Thymus (tissue), 11 donors: ENCODE results near the gene SLC5A9. TPM values are rescaled to one million over a fixed set of nuclear protein-coding genes. Genes with fewer than 3 reads are reported as not detected.

Experiments used
- DNase-seq, 9 donors: peaks; one replicate each; pipeline ENCODE4 v3.0.0-alpha.2; 2013; ENCODE audit warnings: low spot score in 9 of 9, low read depth in 6 of 9, missing footprints in 1 of 9
- H3K27ac ChIP-seq, 2 donors: one replicate each; pipeline ENCODE4 v1.5.1; 2013; ENCODE audit warnings: control low read depth in 1 of 2, low read depth in 1 of 2, low read length in 1 of 2, mild to moderate bottlenecking in 1 of 2, moderate library complexity in 1 of 2
- H3K27me3 ChIP-seq, 2 donors: one replicate each; pipeline ENCODE4 v1.5.1; 2013; ENCODE audit warnings: low read length in 1 of 2; ENCODE audit not compliant: control insufficient read depth in 2 of 2, insufficient read depth in 1 of 2
- H3K36me3 ChIP-seq, 2 donors: one replicate each; pipeline ENCODE4 v1.5.1; 2013; ENCODE audit warnings: low read length in 1 of 2, mild to moderate bottlenecking in 1 of 2, moderate library complexity in 1 of 2; ENCODE audit not compliant: control insufficient read depth in 2 of 2, insufficient read depth in 2 of 2
- H3K4me1 ChIP-seq, 2 donors: one replicate each; pipeline ENCODE4 v1.5.1; 2013; ENCODE audit warnings: low read length in 2 of 2; ENCODE audit not compliant: control insufficient read depth in 2 of 2, insufficient read depth in 2 of 2
- H3K4me3 ChIP-seq, 2 donors: one replicate each; pipeline ENCODE4 v1.5.1; 2013; ENCODE audit warnings: low read length in 2 of 2, control low read depth in 1 of 2, mild to moderate bottlenecking in 1 of 2
- H3K9me3 ChIP-seq, 2 donors: one replicate each; pipeline ENCODE4 v1.5.1; 2013; ENCODE audit warnings: low read length in 1 of 2, mild to moderate bottlenecking in 1 of 2; ENCODE audit not compliant: control insufficient read depth in 2 of 2, insufficient read depth in 1 of 2
- WGBS: extraction: QIAGEN DNeasy Blood & Tissue Kit; methylation state at CpG from one replicate; pipeline ENCODE4 v1.1.7; 2013; 5-methylcytosine and 5-hydroxymethylcytosine counted together
- polyA plus RNA-seq: library from polyadenylated mRNA; stranded (reverse); fragments of 200-250 nt; gene quantifications from one replicate; pipeline ENCODE4 v1.2.3, GENCODE V29; 2013
- total RNA-seq: library from RNA; stranded (reverse); fragments of 120-200 nt; gene quantifications from one replicate; pipeline ENCODE4 v1.2.4, GENCODE V29; 2013
- donor health status: healthy.

The SLC5A9 gene
- total and polyA plus RNA-seq, 2 donors, result 0.05 to 0.78 TPM

GRCh38 chr1:48219803-48220202 lies 2.7 kb upstream of the SLC5A9 start:
- WGBS, result 90% methylated on average over 2 of the region's 2 CpGs
- Histone ChIP-seq H3K9me3 (no peaks in the 10 kb centered on the region), H3K4me1 (no peaks in the 10 kb centered on the region), H3K4me3 (no peak overlapping the region), H3K36me3 (no peaks in the 10 kb centered on the region), H3K27ac (no peak overlapping the region), H3K27me3 (no peaks in the 10 kb centered on the region)
- DNase-seq, result no peak

- DNase-seq, result no peak
- Histone ChIP-seq H3K36me3 (no peaks in the 10 kb centered on the region), H3K27ac (no peak overlapping the region), H3K27me3 (no peaks in the 10 kb centered on the region), H3K4me3 (no peak overlapping the region), H3K9me3 (no peaks in the 10 kb centered on the region), H3K4me1 (no peaks in the 10 kb centered on the region)
- WGBS, result 96% methylated on average over 3 of the region's 3 CpGs
These were observed 1.4 kb upstream of the SLC5A9 start for GRCh38 chr1:48221122-48221521.

- no peak overlapping the region for H3K4me3 ChIP-seq
- H3K4me1 ChIP-seq, result peaks cover 0 to under 1% of the 10 kb centered on the region in 2 donors
- no peak overlapping the region for H3K27ac ChIP-seq
- WGBS, result 97% methylated on average over 3 of the region's 3 CpGs
- no peaks in the 10 kb centered on the region for H3K36me3 ChIP-seq
- no peaks in the 10 kb centered on the region for H3K9me3 ChIP-seq
- no peaks in the 10 kb centered on the region for H3K27me3 ChIP-seq
- no peak for DNase-seq
These were observed 859 bp upstream of the SLC5A9 start for GRCh38 chr1:48221657-48222056.

- 81% methylated on average over 7 of the region's 7 CpGs for WGBS
- Histone ChIP-seq H3K4me1 (peaks cover 0 to 15% of the 10 kb centered on the region in 2 donors), H3K27me3 (no peaks in the 10 kb centered on the region), H3K4me3 (no peak overlapping the region), H3K36me3 (no peaks in the 10 kb centered on the region), H3K9me3 (peaks cover 0 to 4% of the 10 kb centered on the region in 2 donors), H3K27ac (no peak overlapping the region)
- DNase-seq, result no peak
These were observed 1.1 kb downstream of the SLC5A9 start for GRCh38 chr1:48223366-48224240.

GRCh38 chr1:48224791-48225190 lies 2.3 kb downstream of the SLC5A9 start:
- H3K27ac ChIP-seq, result no peak overlapping the region
- DNase-seq, result no peak
- no peaks in the 10 kb centered on the region for H3K27me3 ChIP-seq
- no peaks in the 10 kb centered on the region for H3K36me3 ChIP-seq
- H3K4me1 ChIP-seq, result peaks cover 0 to 15% of the 10 kb centered on the region in 2 donors
- 98% methylated on average over 6 of the region's 6 CpGs for WGBS
- H3K9me3 ChIP-seq, result peaks cover 0 to 4% of the 10 kb centered on the region in 2 donors
- no peak overlapping the region for H3K4me3 ChIP-seq

- Histone ChIP-seq H3K36me3 (no peaks in the 10 kb centered on the region), H3K4me3 (no peak overlapping the region), H3K9me3 (peaks cover 0 to 4% of the 10 kb centered on the region in 2 donors), H3K27me3 (no peaks in the 10 kb centered on the region), H3K4me1 (peaks cover 0 to 15% of the 10 kb centered on the region in 2 donors), H3K27ac (no peak overlapping the region)
- DNase-seq, result no peak
- 98% methylated on average over 6 of the region's 6 CpGs for WGBS
These were observed 3.1 kb downstream of the SLC5A9 start for GRCh38 chr1:48225579-48225978.

- DNase-seq, result peak; percentile 10 to 72 (median 29)
- 55% methylated on average over 10 of the region's 10 CpGs for WGBS
- peaks cover 0 to 15% of the 10 kb centered on the region in 2 donors for H3K4me1 ChIP-seq
- no peak overlapping the region for H3K4me3 ChIP-seq
- no peaks in the 10 kb centered on the region for H3K27me3 ChIP-seq
- peaks cover 0 to 4% of the 10 kb centered on the region in 2 donors for H3K9me3 ChIP-seq
- H3K36me3 ChIP-seq, result no peaks in the 10 kb centered on the region
- peak overlapping the region; percentile 70 to 74 for H3K27ac ChIP-seq
These were observed 4.9 kb downstream of the SLC5A9 start for GRCh38 chr1:48227165-48228013.

GRCh38 chr1:48228156-48228555 lies 5.6 kb downstream of the SLC5A9 start:
- H3K9me3 ChIP-seq, result peaks cover 0 to 4% of the 10 kb centered on the region in 2 donors
- no peaks in the 10 kb centered on the region for H3K27me3 ChIP-seq
- H3K27ac ChIP-seq, result peak overlapping the region; percentile 70 to 74
- H3K36me3 ChIP-seq, result no peaks in the 10 kb centered on the region
- H3K4me3 ChIP-seq, result no peak overlapping the region
- 94% methylated on average over 5 of the region's 5 CpGs for WGBS
- no peak for DNase-seq
- peaks cover 0 to 15% of the 10 kb centered on the region in 2 donors for H3K4me1 ChIP-seq

- no peak overlapping the region for H3K27ac ChIP-seq
- H3K4me1 ChIP-seq, result peaks cover 0 to 15% of the 10 kb centered on the region in 2 donors
- WGBS, result 75% methylated on average over 6 of the region's 6 CpGs
- no peaks in the 10 kb centered on the region for H3K36me3 ChIP-seq
- peaks cover 0 to 4% of the 10 kb centered on the region in 2 donors for H3K9me3 ChIP-seq
- H3K4me3 ChIP-seq, result no peak overlapping the region
- DNase-seq, result no peak
- no peaks in the 10 kb centered on the region for H3K27me3 ChIP-seq
These were observed 6.8 kb downstream of the SLC5A9 start for GRCh38 chr1:48229317-48229716.
